SK-N-SH treated with all-trans-retinoic acid at 6 μM for 48 hours (cell line): Measurements from ENCODE around the gene LRFN2.

ENCODE experiments used
- ATAC-seq: fragments of 200-7000 bp; cut with Tn5 transposase; 3 replicates; pipeline ENCODE4 v1.9.1; 2020; ENCODE audit warnings: mild to moderate bottlenecking, moderate library complexity
- BACH2 ChIP-seq: fragments of 250-450 bp; sonication (Bioruptor Pico); IDR thresholded peaks from 2 replicates; pipeline ENCODE4 v1.9.0; 2021; ENCODE audit warnings: mild to moderate bottlenecking, borderline replicate concordance
- CREB5 ChIP-seq: fragments of 250-450 bp; sonication (Bioruptor Pico); IDR thresholded peaks from 2 replicates; pipeline ENCODE4 v1.5.1; 2020; ENCODE audit warnings: low read depth, mild to moderate bottlenecking, moderate library complexity
- CSDC2 ChIP-seq: fragments of 250-450 bp; sonication (Bioruptor Pico); IDR thresholded peaks from 2 replicates; pipeline ENCODE4 v1.5.0; 2020; ENCODE audit warnings: mild to moderate bottlenecking, moderate library complexity
- CSRNP3 ChIP-seq: fragments of 250-450 bp; sonication (Bioruptor Pico); IDR thresholded peaks from 2 replicates; pipeline ENCODE4 v1.5.1; 2021; ENCODE audit warnings: mild to moderate bottlenecking, moderate library complexity
- ESRRG ChIP-seq: fragments of 250-450 bp; sonication (Bioruptor Pico); IDR thresholded peaks from 2 replicates; pipeline ENCODE4 v1.6.1; 2021; ENCODE audit warnings: mild to moderate bottlenecking
- GLIS3 ChIP-seq: fragments of 250-450 bp; sonication (Bioruptor Pico); IDR thresholded peaks from 2 replicates; pipeline ENCODE4 v1.5.0; 2020; ENCODE audit warnings: mild to moderate bottlenecking, moderate library complexity
- ISL1 ChIP-seq: fragments of 250-450 bp; sonication (Bioruptor Pico); IDR thresholded peaks from 2 replicates; pipeline ENCODE4 v2.1.2; 2022; ENCODE audit warnings: mild to moderate bottlenecking, moderate library complexity
- PATZ1 ChIP-seq: fragments of 250-450 bp; sonication (Bioruptor Pico); IDR thresholded peaks from 2 replicates; pipeline ENCODE4 v1.8.0; 2020; ENCODE audit warnings: mild to moderate bottlenecking, moderate library complexity, borderline replicate concordance
- POU6F1 ChIP-seq: fragments of 250-450 bp; sonication (Bioruptor Pico); IDR thresholded peaks from 2 replicates; pipeline ENCODE4 v1.8.0; 2021; ENCODE audit warnings: low read depth, mild to moderate bottlenecking, moderate library complexity, borderline replicate concordance
- PPARA ChIP-seq: fragments of 250-450 bp; sonication (Bioruptor Pico); IDR thresholded peaks from 2 replicates; pipeline ENCODE4 v1.5.0; 2020; ENCODE audit warnings: mild to moderate bottlenecking, borderline replicate concordance
- RARB ChIP-seq: fragments of 250-450 bp; sonication (Bioruptor Pico); IDR thresholded peaks from 2 replicates; pipeline ENCODE4 v1.8.0; 2021; ENCODE audit warnings: mild to moderate bottlenecking, moderate library complexity
- SNAI2 ChIP-seq: fragments of 250-450 bp; sonication (Bioruptor Pico); IDR thresholded peaks from 2 replicates; pipeline ENCODE4 v1.5.0; 2020; ENCODE audit warnings: mild to moderate bottlenecking, moderate library complexity
- TCF4 ChIP-seq: fragments of 250-450 bp; sonication (Bioruptor Pico); IDR thresholded peaks from 2 replicates; pipeline ENCODE4 v1.8.0; 2021; ENCODE audit warnings: mild to moderate bottlenecking, moderate library complexity, borderline replicate concordance
- TSHZ2 ChIP-seq: fragments of 250-450 bp; sonication (Bioruptor Pico); IDR thresholded peaks from 2 replicates; pipeline ENCODE4 v1.5.0; 2020; ENCODE audit warnings: mild to moderate bottlenecking, moderate library complexity
- ZFP3 ChIP-seq: fragments of 250-450 bp; sonication (Bioruptor Pico); IDR thresholded peaks from 2 replicates; pipeline ENCODE4 v1.5.0; 2020; ENCODE audit warnings: mild to moderate bottlenecking, moderate library complexity
- ZFP30 ChIP-seq: fragments of 450-650 bp; formaldehyde crosslinking; IDR thresholded peaks from 2 replicates; pipeline ENCODE4 v1.5.0; 2022; ENCODE audit warnings: mild to moderate bottlenecking, moderate library complexity
- ZNF565 ChIP-seq: fragments of 450-650 bp; formaldehyde crosslinking; conservative IDR thresholded peaks from 2 replicates; pipeline ENCODE4 v1.5.0; 2020; ENCODE audit warnings: low read depth, mild to moderate bottlenecking, moderate library complexity
- ZNF70 ChIP-seq: fragments of 450-650 bp; formaldehyde crosslinking; IDR thresholded peaks from 2 replicates; pipeline ENCODE4 v1.5.0; 2020; ENCODE audit warnings: mild to moderate bottlenecking, moderate library complexity
- ZNF8 ChIP-seq: fragments of 450-650 bp; formaldehyde crosslinking; IDR thresholded peaks from 2 replicates; pipeline ENCODE4 v1.5.0; 2020; ENCODE audit warnings: mild to moderate bottlenecking, moderate library complexity

The LRFN2 gene

GRCh38 chr6:40623178-40623577 lies 36.0 kb upstream of the LRFN2 start:
- TF ChIP-seq POU6F1 (CRISPR knock-in tag): no peak
- no peak for TF ChIP-seq CSDC2 (CRISPR knock-in tag)
- TF ChIP-seq GLIS3 (CRISPR knock-in tag): no peak
- TF ChIP-seq ISL1 (CRISPR knock-in tag): no peak
- no peak for TF ChIP-seq ESRRG
- TF ChIP-seq CSRNP3 (CRISPR knock-in tag): no peak
- TF ChIP-seq TSHZ2: no peak
- no peak for TF ChIP-seq ZFP30 (CRISPR knock-in tag)
- TF ChIP-seq ZNF565 (CRISPR knock-in tag): no peak
- no peak for TF ChIP-seq RARB (CRISPR knock-in tag)
- TF ChIP-seq PATZ1 (CRISPR knock-in tag): no peak
- no peak for TF ChIP-seq ZNF70 (CRISPR knock-in tag)
- TF ChIP-seq ZNF8 (CRISPR knock-in tag): no peak
- TF ChIP-seq TCF4 (CRISPR knock-in tag): no peak
- no peak for TF ChIP-seq ZFP3
- TF ChIP-seq BACH2 (CRISPR knock-in tag): no peak
- no peak for TF ChIP-seq SNAI2
- no peak for ATAC-seq

GRCh38 chr6:40620574-40621240 lies 33.5 kb upstream of the LRFN2 start:
- TF ChIP-seq ISL1 (CRISPR knock-in tag): no peak
- no peak for TF ChIP-seq PPARA (CRISPR knock-in tag)
- no peak for TF ChIP-seq TCF4 (CRISPR knock-in tag)
- no peak for TF ChIP-seq ZNF8 (CRISPR knock-in tag)
- TF ChIP-seq SNAI2: no peak
- TF ChIP-seq ZNF70 (CRISPR knock-in tag): no peak
- no peak for TF ChIP-seq CREB5 (CRISPR knock-in tag)
- TF ChIP-seq RARB (CRISPR knock-in tag): no peak
- TF ChIP-seq ZFP30 (CRISPR knock-in tag): no peak
- TF ChIP-seq ZFP3: no peak
- TF ChIP-seq GLIS3 (CRISPR knock-in tag): no peak
- no peak for TF ChIP-seq CSDC2 (CRISPR knock-in tag)
- TF ChIP-seq CSRNP3 (CRISPR knock-in tag): no peak
- TF ChIP-seq POU6F1 (CRISPR knock-in tag): no peak
- ATAC-seq: no peak
